HG03039 (cell line): ENCODE data around the gene CHAT.

ENCODE experiments used
- ATAC-seq: cut with Tn5 transposase; IDR thresholded peaks from one replicate; pipeline ENCODE4 v1.9.1; 2021; ENCODE audit warnings: mild to moderate bottlenecking, moderate library complexity; ENCODE audit not compliant: unreplicated experiment

CHAT gene

GRCh38 chr10:49627644-49628247 is 13.9 kb downstream of the CHAT start:
- no peak for ATAC-seq

- no peak for ATAC-seq
Measured at GRCh38 chr10:49628599-49628998, 14.8 kb downstream of the CHAT start.

GRCh38 chr10:49629431-49629881 is 15.6 kb downstream of the CHAT start:
- no peak for ATAC-seq

GRCh38 chr10:49631975-49632374 is 18.1 kb downstream of the CHAT start:
- ATAC-seq: no peak

GRCh38 chr10:49632406-49633317 is 18.8 kb downstream of the CHAT start:
- ATAC-seq: no peak

- ATAC-seq: no peak
Measured at GRCh38 chr10:49633327-49634068, 19.7 kb downstream of the CHAT start.

- ATAC-seq: no peak
Measured at GRCh38 chr10:49634069-49634660, 20.3 kb downstream of the CHAT start.

- no peak for ATAC-seq
Measured at GRCh38 chr10:49642311-49642710, 28.5 kb downstream of the CHAT start.

GRCh38 chr10:49643241-49644034 is 29.6 kb downstream of the CHAT start:
- ATAC-seq: no peak

GRCh38 chr10:49644035-49644646 is 30.3 kb downstream of the CHAT start:
- ATAC-seq: no peak

- ATAC-seq: no peak
Measured at GRCh38 chr10:49645417-49645816, 31.6 kb downstream of the CHAT start.

GRCh38 chr10:49645871-49646870 is 32.3 kb downstream of the CHAT start:
- no peak for ATAC-seq

GRCh38 chr10:49647554-49647953 is 33.7 kb downstream of the CHAT start:
- no peak for ATAC-seq

- no peak for ATAC-seq
Measured at GRCh38 chr10:49647985-49648795, 34.4 kb downstream of the CHAT start.

GRCh38 chr10:49649294-49649693 is 35.5 kb downstream of the CHAT start:
- no peak for ATAC-seq

GRCh38 chr10:49649936-49650723 is 36.3 kb downstream of the CHAT start:
- no peak for ATAC-seq

GRCh38 chr10:49650724-49651034 is 36.8 kb downstream of the CHAT start:
- no peak for ATAC-seq
